ENCODE measurements around the gene MAP3K20. TPM values are rescaled to one million over a fixed set of nuclear protein-coding genes. Genes with fewer than 3 reads are reported as not detected.

The MAP3K20 gene
- total and polyA plus RNA-seq, 2 donors (not counting 3 experiments of a cell fraction or from before 2014, with no cell fraction given) = 7.8 to 31.5 TPM

- Histone ChIP-seq H4K20me1 (replicated peaks; ENCODE audit: control insufficient read depth, extremely low read depth, insufficient read depth, low read length) (no peaks in the 10 kb centered on the region), H2AFZ (ENCODE audit: low read depth, low read length) (no peak overlapping the region), H3K9me3 (replicated peaks; ENCODE audit: control insufficient read depth, insufficient read depth, low read length) (no peaks in the 10 kb centered on the region), H3K9me1 (replicated peaks; ENCODE audit: control insufficient read depth, extremely low read depth, insufficient read depth, low read length) (no peaks in the 10 kb centered on the region), H3K4me1 (ENCODE audit: control insufficient read depth, extremely low read depth, insufficient read depth, low read length) (peaks cover 4% of the 10 kb centered on the region), H3K4me2 (ENCODE audit: insufficient read depth, low read length) (no peak overlapping the region), H3K36me3 (ENCODE audit: control insufficient read depth in 2 of 2, extremely low read depth in 1 of 2, insufficient read depth in 2 of 2, low read length in 2 of 2) (no peaks in the 10 kb centered on the region), H3K27me3 (ENCODE audit: control insufficient read depth in 2 of 2, insufficient read depth in 2 of 2, low read length in 2 of 2) (no peaks in the 10 kb centered on the region), H3K27ac (ENCODE audit: insufficient read depth, low read depth, low read length) (no peak overlapping the region), H3K9ac (replicated peaks; ENCODE audit: extremely low read depth, insufficient read depth, low read length) (no peak overlapping the region), H3K4me3 (replicated peaks in 1 of 3; ENCODE audit: insufficient read depth in 1 of 3, low read depth in 1 of 3, low read length in 3 of 3) (no peak overlapping the region), H3K79me2 (ENCODE audit: control insufficient read depth, insufficient read depth, low read length) (peaks cover 3% of the 10 kb centered on the region)
- no TSS peak for BruUV-seq (replicated peaks)
- intact Hi-C loops (cut with micrococcal nuclease) = no loop called here
- FAIRE-seq (no peak), DNase-seq (ENCODE audit: low read depth, low spot score) (peak; percentile 34)
- ChIA-PET CTCF (interaction anchor here (1.2 to 1.5 kb wide), 2 partner anchors 9 to 134 kb away, joined by 3 to 4 read pairs; no protein-coding TSS in a partner anchor), POLR2A (no interaction called here)
- dilution Hi-C loops (cut with MboI; ENCODE audit: extremely low pct_ligation_motif_present, low sequenced_read_pairs) = no loop called here
- TF ChIP-seq EZH2 (IDR thresholded peaks at IDR 0.05; ENCODE audit: borderline replicate concordance, low read depth, low read length, severe bottlenecking) (no peak), JUN (IDR thresholded peaks at IDR 0.05; ENCODE audit: borderline replicate concordance, insufficient read depth, insufficient read length, low read depth) (no peak), POLR2AphosphoS5 (IDR thresholded peaks at IDR 0.05; ENCODE audit: insufficient read depth, low read depth, low read length) (no peak)
Observed at GRCh38 chr2:173160618-173161017, 85.0 kb downstream of the MAP3K20 start.

- H3K27me3 ChIP-seq (ENCODE audit: control insufficient read depth in 2 of 2, insufficient read depth in 2 of 2, low read length in 2 of 2) = no peaks in the 10 kb centered on the region
- DNase-seq (ENCODE audit: low read depth, low spot score) = no peak
- H2AFZ ChIP-seq (ENCODE audit: low read depth, low read length) = no peak overlapping the region
- no peak for TF ChIP-seq MAX (IDR thresholded peaks at IDR 0.05; ENCODE audit: insufficient read depth, insufficient read length)
- TF ChIP-seq GATA2 (IDR thresholded peaks at IDR 0.05; ENCODE audit: insufficient read depth, insufficient read length, low read depth, low read length) = no peak
- TF ChIP-seq POLR2AphosphoS5 (IDR thresholded peaks at IDR 0.05; ENCODE audit: insufficient read depth, low read depth, low read length) = no peak
- TF ChIP-seq FOS (IDR thresholded peaks at IDR 0.05; ENCODE audit: borderline replicate concordance, insufficient read depth, low read length) = no peak
- no peak for TF ChIP-seq MYC (IDR thresholded peaks at IDR 0.05; ENCODE audit: low read depth, low read length)
- TF ChIP-seq JUN (IDR thresholded peaks at IDR 0.05; ENCODE audit: borderline replicate concordance, insufficient read depth, insufficient read length, low read depth) = no peak
- TF ChIP-seq POLR2A (IDR thresholded peaks at IDR 0.05; ENCODE audit: low read depth, low read length) = no peak
- no peak for TF ChIP-seq EZH2 (IDR thresholded peaks at IDR 0.05; ENCODE audit: borderline replicate concordance, low read depth, low read length, severe bottlenecking)
- TF ChIP-seq, protein P1, sequence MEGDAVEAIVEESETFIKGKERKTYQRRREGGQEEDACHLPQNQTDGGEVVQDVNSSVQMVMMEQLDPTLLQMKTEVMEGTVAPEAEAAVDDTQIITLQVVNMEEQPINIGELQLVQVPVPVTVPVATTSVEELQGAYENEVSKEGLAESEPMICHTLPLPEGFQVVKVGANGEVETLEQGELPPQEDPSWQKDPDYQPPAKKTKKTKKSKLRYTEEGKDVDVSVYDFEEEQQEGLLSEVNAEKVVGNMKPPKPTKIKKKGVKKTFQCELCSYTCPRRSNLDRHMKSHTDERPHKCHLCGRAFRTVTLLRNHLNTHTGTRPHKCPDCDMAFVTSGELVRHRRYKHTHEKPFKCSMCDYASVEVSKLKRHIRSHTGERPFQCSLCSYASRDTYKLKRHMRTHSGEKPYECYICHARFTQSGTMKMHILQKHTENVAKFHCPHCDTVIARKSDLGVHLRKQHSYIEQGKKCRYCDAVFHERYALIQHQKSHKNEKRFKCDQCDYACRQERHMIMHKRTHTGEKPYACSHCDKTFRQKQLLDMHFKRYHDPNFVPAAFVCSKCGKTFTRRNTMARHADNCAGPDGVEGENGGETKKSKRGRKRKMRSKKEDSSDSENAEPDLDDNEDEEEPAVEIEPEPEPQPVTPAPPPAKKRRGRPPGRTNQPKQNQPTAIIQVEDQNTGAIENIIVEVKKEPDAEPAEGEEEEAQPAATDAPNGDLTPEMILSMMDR (IDR thresholded peaks at IDR 0.05; ENCODE audit: extremely low read depth in 1 of 2, insufficient read depth in 1 of 2, low read depth in 1 of 2, low read length in 2 of 2) = no peak
- H3K9me3 ChIP-seq (replicated peaks; ENCODE audit: control insufficient read depth, insufficient read depth, low read length) = no peaks in the 10 kb centered on the region
- ChIA-PET POLR2A (no interaction called here), CTCF (interaction anchor here (1.2 to 1.5 kb wide), 2 partner anchors 9 to 134 kb away, joined by 3 to 4 read pairs; no protein-coding TSS in a partner anchor)
- H3K4me2 ChIP-seq (ENCODE audit: insufficient read depth, low read length) = no peak overlapping the region
- no peak overlapping the region for H3K4me3 ChIP-seq (replicated peaks in 1 of 3; ENCODE audit: insufficient read depth in 1 of 3, low read depth in 1 of 3, low read length in 3 of 3)
- no TSS peak for BruUV-seq (replicated peaks)
- no peak overlapping the region for H3K27ac ChIP-seq (ENCODE audit: insufficient read depth, low read depth, low read length)
- dilution Hi-C loops (cut with MboI; ENCODE audit: extremely low pct_ligation_motif_present, low sequenced_read_pairs) = no loop called here
- peaks cover 3% of the 10 kb centered on the region for H3K79me2 ChIP-seq (ENCODE audit: control insufficient read depth, insufficient read depth, low read length)
- H3K36me3 ChIP-seq (ENCODE audit: control insufficient read depth in 2 of 2, extremely low read depth in 1 of 2, insufficient read depth in 2 of 2, low read length in 2 of 2) = no peaks in the 10 kb centered on the region
- no peak overlapping the region for H3K9ac ChIP-seq (replicated peaks; ENCODE audit: extremely low read depth, insufficient read depth, low read length)
- no peaks in the 10 kb centered on the region for H4K20me1 ChIP-seq (replicated peaks; ENCODE audit: control insufficient read depth, extremely low read depth, insufficient read depth, low read length)
- H3K9me1 ChIP-seq (replicated peaks; ENCODE audit: control insufficient read depth, extremely low read depth, insufficient read depth, low read length) = no peaks in the 10 kb centered on the region
- intact Hi-C loops (cut with micrococcal nuclease) = no loop called here
- no peak for FAIRE-seq
- H3K4me1 ChIP-seq (ENCODE audit: control insufficient read depth, extremely low read depth, insufficient read depth, low read length) = peaks cover 4% of the 10 kb centered on the region
Observed at GRCh38 chr2:173161040-173161439, 85.4 kb downstream of the MAP3K20 start.
